ENCODE measurements around the gene MAL. TPM values are rescaled to one million over a fixed set of nuclear protein-coding genes. Genes with fewer than 3 reads are reported as not detected.

MAL gene
- total and polyA plus RNA-seq, 2 of the 4 experiments (the other 2 are of a cell fraction): not detected

DNA sequence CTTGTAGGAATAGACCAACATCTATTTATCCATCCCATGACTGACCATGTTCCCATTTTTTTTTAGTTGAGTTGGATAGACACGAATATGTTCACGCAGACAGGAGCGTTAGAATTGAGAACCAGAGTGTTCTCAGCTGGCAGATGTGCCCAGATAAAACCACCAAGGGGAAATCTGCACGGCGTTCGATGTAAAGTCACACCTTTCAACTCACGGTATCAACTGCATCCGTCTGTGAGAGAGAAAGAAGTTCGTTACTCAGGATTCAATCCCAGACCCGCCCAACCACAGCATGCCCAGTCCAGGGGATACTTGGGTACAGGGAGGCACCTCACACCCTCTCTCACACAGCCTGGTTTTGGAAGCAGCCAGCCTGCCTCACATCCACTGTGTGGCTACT, 26.1 kb downstream of the MAL start:
- H3K4me3 ChIP-seq (ENCODE audit: insufficient read depth, low read depth, low read length): no peak overlapping the region
- no peak overlapping the region for H3K4ac ChIP-seq (ENCODE audit: low read depth, low read length)
- H3K9me3 ChIP-seq (ENCODE audit: control insufficient read depth, insufficient read depth, low read length): no peaks in the 10 kb centered on the region
- dilution Hi-C loops (cut with HindIII; ENCODE audit: low sequenced_read_pairs, unreplicated experiment): no loop called here
- no peak overlapping the region for H4K8ac ChIP-seq (ENCODE audit: low read depth in 2 of 2, low read length in 2 of 2)
- H2AFZ ChIP-seq (replicated peaks; ENCODE audit: low read length, poor library complexity): no peak overlapping the region
- peaks cover 5% of the 10 kb centered on the region; the same call in 1 of the 2 replicates for H3K4me1 ChIP-seq (ENCODE audit: control insufficient read depth, insufficient read depth, low read length)
- no peak overlapping the region for H4K5ac ChIP-seq (ENCODE audit: low read depth, low read length)
- no peak overlapping the region for H3K4me2 ChIP-seq (ENCODE audit: low read depth, low read length)
- in situ Hi-C loops (cut with MboI; ENCODE audit: low sequenced_read_pairs): no loop called here
- no peaks in the 10 kb centered on the region for H3K36me3 ChIP-seq (ENCODE audit: control insufficient read depth, insufficient read depth, low read length)
- no peak overlapping the region for H2AK9ac ChIP-seq (replicated peaks; ENCODE audit: low read depth, low read length, poor library complexity)
- ChIA-PET CTCF (no interaction called here), POLR2A (ENCODE audit: unreplicated experiment) (no interaction called here)
- H3K27me3 ChIP-seq (ENCODE audit: control insufficient read depth, insufficient read depth, low read length): peaks cover 35% of the 10 kb centered on the region; the same call in 1 of the 2 replicates
- H3K27ac ChIP-seq (ENCODE audit: insufficient read depth, low read length): no peak overlapping the region
- no peak overlapping the region for H3K14ac ChIP-seq (replicated peaks; ENCODE audit: low read depth, low read length)
- H2BK20ac ChIP-seq (ENCODE audit: low read depth, low read length): no peak overlapping the region
- intact Hi-C loops (cut with micrococcal nuclease): no loop called here
- no peak overlapping the region for H2BK5ac ChIP-seq (ENCODE audit: low read depth, low read length, poor library complexity, severe bottlenecking)
- BruUV-seq (replicated peaks): no TSS peak
- no peak for ATAC-seq (ENCODE audit: low read depth)
- H3K23ac ChIP-seq (ENCODE audit: low read depth, low read length): no peak overlapping the region
- no peak overlapping the region for H3K9ac ChIP-seq (ENCODE audit: low read depth, low read length)
- DNase-seq: no peak
- WGBS, 2 experiments (ENCODE audit: extremely low coverage in 2 of 2, insufficient read length in 1 of 2): no CpG with 5 or more reads among the region's 10 CpGs
- H2AK5ac ChIP-seq (ENCODE audit: low read depth, low read length): no peak overlapping the region
- TF ChIP-seq RAD21 (IDR thresholded peaks at IDR 0.05; ENCODE audit: low read length) (no peak), FOS (IDR thresholded peaks at IDR 0.05; ENCODE audit: low read depth, low read length) (no peak), BHLHE40 (IDR thresholded peaks at IDR 0.05; ENCODE audit: low read depth, low read length) (no peak), POLR2A (IDR thresholded peaks at IDR 0.05; ENCODE audit: low read depth, low read length) (no peak), MAZ (IDR thresholded peaks at IDR 0.05; ENCODE audit: borderline replicate concordance, low read depth, low read length) (no peak), SMC3 (IDR thresholded peaks at IDR 0.05; ENCODE audit: low read depth, low read length) (no peak), RFX5 (IDR thresholded peaks at IDR 0.05; ENCODE audit: low read depth, low read length) (no peak), CEBPB (IDR thresholded peaks at IDR 0.05; ENCODE audit: low read depth, low read length) (no peak), CHD1 (IDR thresholded peaks at IDR 0.05; ENCODE audit: low read depth, low read length) (no peak), NFE2L2 (IDR thresholded peaks at IDR 0.05; ENCODE audit: low read depth, low read length) (no peak), MAFK (IDR thresholded peaks at IDR 0.05; ENCODE audit: low read depth, low read length) (no peak), MXI1 (IDR thresholded peaks at IDR 0.05; ENCODE audit: borderline replicate concordance, low read depth, low read length) (no peak), RCOR1 (IDR thresholded peaks at IDR 0.05; ENCODE audit: insufficient replicate concordance, low read length) (no peak)
- TF ChIP-seq, protein P1, sequence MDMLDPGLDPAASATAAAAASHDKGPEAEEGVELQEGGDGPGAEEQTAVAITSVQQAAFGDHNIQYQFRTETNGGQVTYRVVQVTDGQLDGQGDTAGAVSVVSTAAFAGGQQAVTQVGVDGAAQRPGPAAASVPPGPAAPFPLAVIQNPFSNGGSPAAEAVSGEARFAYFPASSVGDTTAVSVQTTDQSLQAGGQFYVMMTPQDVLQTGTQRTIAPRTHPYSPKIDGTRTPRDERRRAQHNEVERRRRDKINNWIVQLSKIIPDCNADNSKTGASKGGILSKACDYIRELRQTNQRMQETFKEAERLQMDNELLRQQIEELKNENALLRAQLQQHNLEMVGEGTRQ (IDR thresholded peaks at IDR 0.05; ENCODE audit: low read depth, low read length): no peak
- TF ChIP-seq, protein P2, sequence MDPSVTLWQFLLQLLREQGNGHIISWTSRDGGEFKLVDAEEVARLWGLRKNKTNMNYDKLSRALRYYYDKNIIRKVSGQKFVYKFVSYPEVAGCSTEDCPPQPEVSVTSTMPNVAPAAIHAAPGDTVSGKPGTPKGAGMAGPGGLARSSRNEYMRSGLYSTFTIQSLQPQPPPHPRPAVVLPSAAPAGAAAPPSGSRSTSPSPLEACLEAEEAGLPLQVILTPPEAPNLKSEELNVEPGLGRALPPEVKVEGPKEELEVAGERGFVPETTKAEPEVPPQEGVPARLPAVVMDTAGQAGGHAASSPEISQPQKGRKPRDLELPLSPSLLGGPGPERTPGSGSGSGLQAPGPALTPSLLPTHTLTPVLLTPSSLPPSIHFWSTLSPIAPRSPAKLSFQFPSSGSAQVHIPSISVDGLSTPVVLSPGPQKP (IDR thresholded peaks at IDR 0.05; ENCODE audit: borderline replicate concordance, low read depth, low read length): no peak
- TF ChIP-seq, protein P3, sequence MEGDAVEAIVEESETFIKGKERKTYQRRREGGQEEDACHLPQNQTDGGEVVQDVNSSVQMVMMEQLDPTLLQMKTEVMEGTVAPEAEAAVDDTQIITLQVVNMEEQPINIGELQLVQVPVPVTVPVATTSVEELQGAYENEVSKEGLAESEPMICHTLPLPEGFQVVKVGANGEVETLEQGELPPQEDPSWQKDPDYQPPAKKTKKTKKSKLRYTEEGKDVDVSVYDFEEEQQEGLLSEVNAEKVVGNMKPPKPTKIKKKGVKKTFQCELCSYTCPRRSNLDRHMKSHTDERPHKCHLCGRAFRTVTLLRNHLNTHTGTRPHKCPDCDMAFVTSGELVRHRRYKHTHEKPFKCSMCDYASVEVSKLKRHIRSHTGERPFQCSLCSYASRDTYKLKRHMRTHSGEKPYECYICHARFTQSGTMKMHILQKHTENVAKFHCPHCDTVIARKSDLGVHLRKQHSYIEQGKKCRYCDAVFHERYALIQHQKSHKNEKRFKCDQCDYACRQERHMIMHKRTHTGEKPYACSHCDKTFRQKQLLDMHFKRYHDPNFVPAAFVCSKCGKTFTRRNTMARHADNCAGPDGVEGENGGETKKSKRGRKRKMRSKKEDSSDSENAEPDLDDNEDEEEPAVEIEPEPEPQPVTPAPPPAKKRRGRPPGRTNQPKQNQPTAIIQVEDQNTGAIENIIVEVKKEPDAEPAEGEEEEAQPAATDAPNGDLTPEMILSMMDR (conservative IDR thresholded peaks at IDR 0.05; ENCODE audit: low read depth, low read length): no peak
- H4K91ac ChIP-seq (ENCODE audit: insufficient read depth, low read depth, low read length): no peak overlapping the region
- no peaks in the 10 kb centered on the region for H3K79me1 ChIP-seq (ENCODE audit: low read depth in 1 of 2, low read length in 2 of 2)
- H3K9me1 ChIP-seq (ENCODE audit: insufficient read depth, low read length): no peaks in the 10 kb centered on the region
- H4K20me1 ChIP-seq (ENCODE audit: insufficient read depth, low read length): no peaks in the 10 kb centered on the region
- H3K56ac ChIP-seq (ENCODE audit: extremely low read depth, insufficient read depth, low read length): no peak overlapping the region
- H2BK15ac ChIP-seq (ENCODE audit: low read depth, low read length): no peak overlapping the region
- H3K18ac ChIP-seq (ENCODE audit: low read depth, low read length): no peak overlapping the region
- no peak overlapping the region for H2BK120ac ChIP-seq (ENCODE audit: low read depth, low read length)

Data from IMR-90 (cell line).